Caco-2 (cell line): ENCODE measurements around the gene TSPAN33. TPM values are rescaled to one million over a fixed set of nuclear protein-coding genes. Genes with fewer than 3 reads are reported as not detected.

ENCODE experiments used
- BruUV-seq: library from RNA; stranded (reverse); fragments of 400-500 nt; replicated peaks from 2 replicates; lab custom pipeline; 2021; lab: Mats Ljungman, UMichigan
- CTCF ChIA-PET: fragments of 300-600 bp; sonication (Branson Sonifier 250); formaldehyde crosslinking; loops from one replicate; lab custom pipeline; 2022; ENCODE audit warnings: antibody characterized with exemption; lab: Charles Lee
- POLR2A ChIA-PET: fragments of 300-600 bp; sonication (Branson Sonifier 250); formaldehyde crosslinking; loops from one replicate; lab custom pipeline; 2022; ENCODE audit warnings: antibody characterized with exemption; lab: Charles Lee
- DNase-seq, 2 experiments: peaks; one replicate each; pipeline versions ENCODE4 v3.0.0 to v3.0.0-alpha.2; 2020 to 2022
- H3K27me3 ChIP-seq: replicated peaks from 2 replicates; pipeline ENCODE4 v1.6.0; 2011; ENCODE audit warnings: low read length; ENCODE audit not compliant: control insufficient read depth, insufficient read depth
- H3K36me3 ChIP-seq: 2 replicates; pipeline ENCODE4 v1.5.1; 2011; ENCODE audit warnings: low read length; ENCODE audit not compliant: control insufficient read depth, insufficient read depth
- H3K4me1 ChIP-seq: fragments of 250-450 bp; sonication (Bioruptor Pico); 2 replicates; pipeline ENCODE4 v1.5.1; 2020; ENCODE audit warnings: mild to moderate bottlenecking
- H3K4me3 ChIP-seq: 2 replicates; pipeline ENCODE4 v1.5.1; 2011; ENCODE audit warnings: low read depth, mild to moderate bottlenecking, control low read depth, low read length
- H3K9me3 ChIP-seq: fragments of 250-450 bp; sonication (Bioruptor Pico); 2 replicates; pipeline ENCODE4 v1.5.1; 2020; ENCODE audit warnings: mild to moderate bottlenecking, moderate library complexity
- H3K27ac Mint-ChIP-seq: one replicate; pipeline ENCODE4 v1.8.0; 2022; ENCODE audit warnings: mixed read lengths; ENCODE audit not compliant: unreplicated experiment
- H3K27me3 Mint-ChIP-seq: one replicate; pipeline ENCODE4 v1.8.0; 2022; ENCODE audit warnings: mixed read lengths; ENCODE audit not compliant: insufficient read depth, unreplicated experiment
- H3K36me3 Mint-ChIP-seq: one replicate; pipeline ENCODE4 v1.8.0; 2022; ENCODE audit warnings: mild to moderate bottlenecking, mixed read lengths; ENCODE audit not compliant: insufficient read depth, unreplicated experiment
- H3K4me1 Mint-ChIP-seq: one replicate; pipeline ENCODE4 v1.8.0; 2022; ENCODE audit warnings: low read depth, mixed read lengths; ENCODE audit not compliant: unreplicated experiment
- H3K4me3 Mint-ChIP-seq: one replicate; pipeline ENCODE4 v1.8.0; 2022; ENCODE audit warnings: mild to moderate bottlenecking, moderate library complexity, mixed read lengths; ENCODE audit not compliant: unreplicated experiment
- H3K9me3 Mint-ChIP-seq: one replicate; pipeline ENCODE4 v1.8.0; 2022; ENCODE audit warnings: mixed read lengths; ENCODE audit not compliant: unreplicated experiment
- intact Hi-C: fragments of 100-400 bp; cut with micrococcal nuclease; formaldehyde crosslinking; loops from one replicate; pipeline ENCODE4 v1.10.0; 2022; ENCODE audit not compliant: unreplicated experiment
- total RNA-seq: library from RNA; stranded (reverse); gene quantifications from 2 replicates; pipeline ENCODE4 v1.2.3, GENCODE V29; 2022
- TF ChIP-seq, protein P1 (sequence below), 2 experiments: fragments of 200-600 bp in 1 of 2; IDR thresholded peaks; 1 replicate in 1 of 2; 2 replicates in 1 of 2; pipeline versions ENCODE4 v1.5.1 to v1.8.0; 2011 to 2022; ENCODE audit warnings: antibody characterized with exemption in 1 of 2, control low read depth in 1 of 2, inconsistent platforms in 1 of 2, low read depth in 1 of 2, low read length in 1 of 2, mild to moderate bottlenecking in 1 of 2, moderate library complexity in 1 of 2; ENCODE audit not compliant: insufficient read depth in 1 of 2, severe bottlenecking in 1 of 2, unreplicated experiment in 1 of 2

Gene TSPAN33
- total RNA-seq, 1 experiment from 2014 or later: 4.5 TPM

DNA sequence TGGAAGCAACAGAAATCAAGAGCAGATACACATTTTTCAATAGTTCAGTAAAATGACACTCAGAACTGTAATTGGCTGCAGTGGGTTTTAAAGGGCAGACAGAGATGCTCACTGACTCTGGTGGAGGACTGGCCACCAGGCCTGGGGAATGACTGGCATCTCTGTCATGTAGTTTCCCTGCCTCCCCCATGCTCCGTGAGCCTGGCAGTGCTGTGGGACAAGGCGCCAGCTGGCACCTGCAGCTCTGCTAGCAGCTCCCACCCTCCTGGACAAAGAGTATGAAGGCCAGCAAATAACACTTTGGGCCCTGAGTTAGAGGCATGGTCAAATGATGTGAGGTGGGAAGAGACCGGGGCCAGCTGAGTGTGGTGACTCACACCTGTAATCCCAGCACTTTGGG lies 15.0 kb downstream of the TSPAN33 start:
- Histone ChIP-seq H3K36me3 (no peaks in the 10 kb centered on the region), H3K4me1 (no peaks in the 10 kb centered on the region), H3K4me3 (no peak overlapping the region), H3K9me3 (no peaks in the 10 kb centered on the region), H3K27me3 (no peaks in the 10 kb centered on the region)
- no peaks in the 10 kb centered on the region for H3K4me1 Mint-ChIP-seq
- no TSS peak for BruUV-seq
- H3K4me3 Mint-ChIP-seq: no peak overlapping the region
- H3K27ac Mint-ChIP-seq: no peak overlapping the region
- ChIA-PET POLR2A (no interaction called here), CTCF (interaction anchor here (0.6 kb wide), 1 partner anchor 215 kb away, joined by 4 read pairs; no protein-coding TSS in a partner anchor)
- no peak for DNase-seq
- TF ChIP-seq, protein P1, sequence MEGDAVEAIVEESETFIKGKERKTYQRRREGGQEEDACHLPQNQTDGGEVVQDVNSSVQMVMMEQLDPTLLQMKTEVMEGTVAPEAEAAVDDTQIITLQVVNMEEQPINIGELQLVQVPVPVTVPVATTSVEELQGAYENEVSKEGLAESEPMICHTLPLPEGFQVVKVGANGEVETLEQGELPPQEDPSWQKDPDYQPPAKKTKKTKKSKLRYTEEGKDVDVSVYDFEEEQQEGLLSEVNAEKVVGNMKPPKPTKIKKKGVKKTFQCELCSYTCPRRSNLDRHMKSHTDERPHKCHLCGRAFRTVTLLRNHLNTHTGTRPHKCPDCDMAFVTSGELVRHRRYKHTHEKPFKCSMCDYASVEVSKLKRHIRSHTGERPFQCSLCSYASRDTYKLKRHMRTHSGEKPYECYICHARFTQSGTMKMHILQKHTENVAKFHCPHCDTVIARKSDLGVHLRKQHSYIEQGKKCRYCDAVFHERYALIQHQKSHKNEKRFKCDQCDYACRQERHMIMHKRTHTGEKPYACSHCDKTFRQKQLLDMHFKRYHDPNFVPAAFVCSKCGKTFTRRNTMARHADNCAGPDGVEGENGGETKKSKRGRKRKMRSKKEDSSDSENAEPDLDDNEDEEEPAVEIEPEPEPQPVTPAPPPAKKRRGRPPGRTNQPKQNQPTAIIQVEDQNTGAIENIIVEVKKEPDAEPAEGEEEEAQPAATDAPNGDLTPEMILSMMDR (IDR thresholded peaks at IDR 0.05; ENCODE audit: insufficient read depth in 1 of 2, low read depth in 1 of 2, low read length in 1 of 2, severe bottlenecking in 1 of 2, unreplicated experiment in 1 of 2): no peak
- peaks cover 2% of the 10 kb centered on the region for H3K27me3 Mint-ChIP-seq
- intact Hi-C loops: no loop called here
- H3K9me3 Mint-ChIP-seq: peaks cover 9% of the 10 kb centered on the region
- H3K36me3 Mint-ChIP-seq: no peaks in the 10 kb centered on the region

DNA sequence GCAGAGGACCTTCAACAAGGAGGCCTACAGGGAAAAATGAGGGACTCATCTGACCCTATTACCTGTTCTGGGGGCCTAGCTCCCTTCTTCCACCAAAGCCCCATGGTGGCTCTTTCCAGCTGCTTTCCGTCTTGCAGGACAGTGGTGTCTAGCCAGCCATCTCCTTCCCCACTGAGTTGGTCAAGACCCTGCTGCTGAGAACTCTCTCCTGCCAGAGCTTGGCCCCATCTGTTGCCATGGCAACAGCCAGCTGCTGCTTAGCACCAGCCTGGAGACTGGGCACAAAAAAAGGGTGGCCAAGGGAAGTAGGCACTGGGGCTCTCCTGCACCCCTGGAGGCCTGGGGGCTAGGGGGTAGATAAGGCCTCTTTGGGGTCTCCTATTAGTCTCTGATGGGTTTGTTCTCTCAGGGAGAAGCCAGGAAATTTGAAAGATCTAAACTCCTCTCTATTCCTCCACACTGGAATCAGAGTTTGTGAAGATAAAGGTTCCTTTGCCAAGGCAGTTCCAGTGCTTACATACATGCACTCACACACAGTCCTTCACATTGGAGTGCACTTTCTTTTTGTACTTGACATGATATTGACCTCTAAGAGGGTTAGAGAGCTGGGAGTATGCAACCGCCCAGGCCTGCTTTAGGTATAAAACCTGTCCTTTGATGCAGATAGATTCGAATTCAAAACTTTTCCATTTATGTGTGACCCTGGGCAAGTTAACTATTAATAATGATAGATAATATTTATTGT lies 15.8 kb downstream of the TSPAN33 start:
- TF ChIP-seq, protein P1 (IDR thresholded peaks at IDR 0.05; ENCODE audit: insufficient read depth in 1 of 2, low read depth in 1 of 2, low read length in 1 of 2, severe bottlenecking in 1 of 2, unreplicated experiment in 1 of 2): no peak
- no TSS peak for BruUV-seq
- H3K4me3 ChIP-seq: no peak overlapping the region
- peaks cover 2% of the 10 kb centered on the region for H3K27me3 Mint-ChIP-seq
- H3K4me1 Mint-ChIP-seq: no peaks in the 10 kb centered on the region
- H3K36me3 ChIP-seq: no peaks in the 10 kb centered on the region
- no peaks in the 10 kb centered on the region for H3K4me1 ChIP-seq
- no peak overlapping the region for H3K4me3 Mint-ChIP-seq
- DNase-seq: no peak
- H3K9me3 ChIP-seq: no peaks in the 10 kb centered on the region
- intact Hi-C loops: no loop called here
- ChIA-PET POLR2A (no interaction called here), CTCF (interaction anchor here (0.6 kb wide), 1 partner anchor 215 kb away, joined by 4 read pairs; no protein-coding TSS in a partner anchor)
- H3K9me3 Mint-ChIP-seq: peaks cover 9% of the 10 kb centered on the region
- H3K27ac Mint-ChIP-seq: no peak overlapping the region
- H3K36me3 Mint-ChIP-seq: no peaks in the 10 kb centered on the region
- no peaks in the 10 kb centered on the region for H3K27me3 ChIP-seq

DNA sequence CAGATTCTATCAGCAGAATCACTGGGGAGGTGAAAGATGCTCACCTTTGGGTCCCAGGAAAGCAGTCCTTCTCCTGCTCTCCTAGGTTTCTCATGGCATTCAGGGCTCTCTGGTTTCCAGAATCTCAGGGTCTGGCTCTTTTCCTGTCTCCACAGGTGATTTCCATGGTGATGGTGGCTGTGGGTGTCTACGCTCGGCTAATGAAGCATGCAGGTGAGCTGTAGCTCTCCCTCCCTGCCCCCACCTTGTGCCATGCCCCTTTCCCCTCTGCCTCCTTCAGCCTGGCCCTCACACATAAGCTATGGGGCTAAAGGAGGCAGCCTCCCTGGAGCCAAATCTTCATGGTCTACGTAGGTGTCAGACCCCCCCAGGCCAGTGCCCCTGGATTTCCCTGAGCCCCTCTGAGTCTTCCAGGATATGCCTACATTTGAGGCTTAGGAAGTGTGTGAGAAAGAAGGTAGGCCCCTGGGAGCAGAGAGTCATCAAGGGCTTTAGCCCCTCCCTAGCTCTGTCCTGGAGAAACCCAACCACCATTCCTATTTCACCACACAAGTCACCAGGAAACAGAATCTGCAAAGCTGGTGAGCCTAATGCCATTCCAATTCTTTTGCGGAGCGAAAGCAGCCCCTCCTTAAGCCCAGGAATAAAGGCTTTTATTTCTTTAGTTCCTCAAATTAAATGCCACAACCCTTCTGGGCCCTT lies 17.2 kb downstream of the TSPAN33 start:
- Mint-ChIP-seq H3K27ac (no peak overlapping the region), H3K4me3 (no peak overlapping the region)

More for the DNA sequence above, 17.2 kb downstream of the TSPAN33 start:
- Mint-ChIP-seq H3K36me3 (no peaks in the 10 kb centered on the region), H3K4me1 (no peaks in the 10 kb centered on the region), H3K27me3 (peaks cover 2% of the 10 kb centered on the region), H3K9me3 (peaks cover 9% of the 10 kb centered on the region)
- intact Hi-C loops: no loop called here
- Histone ChIP-seq H3K4me3 (no peak overlapping the region), H3K36me3 (no peaks in the 10 kb centered on the region), H3K27me3 (no peaks in the 10 kb centered on the region), H3K9me3 (no peaks in the 10 kb centered on the region), H3K4me1 (no peaks in the 10 kb centered on the region)
- no TSS peak for BruUV-seq
- ChIA-PET POLR2A (no interaction called here), CTCF (interaction anchor here (1.1 kb wide), 1 partner anchor 56 kb away, joined by 3 read pairs; no protein-coding TSS in a partner anchor)
- TF ChIP-seq, protein P1 (IDR thresholded peaks at IDR 0.05; ENCODE audit: insufficient read depth in 1 of 2, low read depth in 1 of 2, low read length in 1 of 2, severe bottlenecking in 1 of 2, unreplicated experiment in 1 of 2): no peak
- no peak for DNase-seq
